Measurements from ENCODE around the gene SDK2. TPM values are rescaled to one million over a fixed set of nuclear protein-coding genes. Genes with fewer than 3 reads are reported as not detected.

Gene SDK2, protein sequence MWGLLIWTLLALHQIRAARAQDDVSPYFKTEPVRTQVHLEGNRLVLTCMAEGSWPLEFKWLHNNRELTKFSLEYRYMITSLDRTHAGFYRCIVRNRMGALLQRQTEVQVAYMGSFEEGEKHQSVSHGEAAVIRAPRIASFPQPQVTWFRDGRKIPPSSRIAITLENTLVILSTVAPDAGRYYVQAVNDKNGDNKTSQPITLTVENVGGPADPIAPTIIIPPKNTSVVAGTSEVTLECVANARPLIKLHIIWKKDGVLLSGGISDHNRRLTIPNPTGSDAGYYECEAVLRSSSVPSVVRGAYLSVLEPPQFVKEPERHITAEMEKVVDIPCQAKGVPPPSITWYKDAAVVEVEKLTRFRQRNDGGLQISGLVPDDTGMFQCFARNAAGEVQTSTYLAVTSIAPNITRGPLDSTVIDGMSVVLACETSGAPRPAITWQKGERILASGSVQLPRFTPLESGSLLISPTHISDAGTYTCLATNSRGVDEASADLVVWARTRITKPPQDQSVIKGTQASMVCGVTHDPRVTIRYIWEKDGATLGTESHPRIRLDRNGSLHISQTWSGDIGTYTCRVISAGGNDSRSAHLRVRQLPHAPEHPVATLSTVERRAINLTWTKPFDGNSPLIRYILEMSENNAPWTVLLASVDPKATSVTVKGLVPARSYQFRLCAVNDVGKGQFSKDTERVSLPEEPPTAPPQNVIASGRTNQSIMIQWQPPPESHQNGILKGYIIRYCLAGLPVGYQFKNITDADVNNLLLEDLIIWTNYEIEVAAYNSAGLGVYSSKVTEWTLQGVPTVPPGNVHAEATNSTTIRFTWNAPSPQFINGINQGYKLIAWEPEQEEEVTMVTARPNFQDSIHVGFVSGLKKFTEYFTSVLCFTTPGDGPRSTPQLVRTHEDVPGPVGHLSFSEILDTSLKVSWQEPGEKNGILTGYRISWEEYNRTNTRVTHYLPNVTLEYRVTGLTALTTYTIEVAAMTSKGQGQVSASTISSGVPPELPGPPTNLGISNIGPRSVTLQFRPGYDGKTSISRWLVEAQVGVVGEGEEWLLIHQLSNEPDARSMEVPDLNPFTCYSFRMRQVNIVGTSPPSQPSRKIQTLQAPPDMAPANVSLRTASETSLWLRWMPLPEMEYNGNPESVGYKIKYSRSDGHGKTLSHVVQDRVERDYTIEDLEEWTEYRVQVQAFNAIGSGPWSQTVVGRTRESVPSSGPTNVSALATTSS (N-terminal part only)
- 3.9 and 4.0 TPM in 2 replicates for total RNA-seq

DNA sequence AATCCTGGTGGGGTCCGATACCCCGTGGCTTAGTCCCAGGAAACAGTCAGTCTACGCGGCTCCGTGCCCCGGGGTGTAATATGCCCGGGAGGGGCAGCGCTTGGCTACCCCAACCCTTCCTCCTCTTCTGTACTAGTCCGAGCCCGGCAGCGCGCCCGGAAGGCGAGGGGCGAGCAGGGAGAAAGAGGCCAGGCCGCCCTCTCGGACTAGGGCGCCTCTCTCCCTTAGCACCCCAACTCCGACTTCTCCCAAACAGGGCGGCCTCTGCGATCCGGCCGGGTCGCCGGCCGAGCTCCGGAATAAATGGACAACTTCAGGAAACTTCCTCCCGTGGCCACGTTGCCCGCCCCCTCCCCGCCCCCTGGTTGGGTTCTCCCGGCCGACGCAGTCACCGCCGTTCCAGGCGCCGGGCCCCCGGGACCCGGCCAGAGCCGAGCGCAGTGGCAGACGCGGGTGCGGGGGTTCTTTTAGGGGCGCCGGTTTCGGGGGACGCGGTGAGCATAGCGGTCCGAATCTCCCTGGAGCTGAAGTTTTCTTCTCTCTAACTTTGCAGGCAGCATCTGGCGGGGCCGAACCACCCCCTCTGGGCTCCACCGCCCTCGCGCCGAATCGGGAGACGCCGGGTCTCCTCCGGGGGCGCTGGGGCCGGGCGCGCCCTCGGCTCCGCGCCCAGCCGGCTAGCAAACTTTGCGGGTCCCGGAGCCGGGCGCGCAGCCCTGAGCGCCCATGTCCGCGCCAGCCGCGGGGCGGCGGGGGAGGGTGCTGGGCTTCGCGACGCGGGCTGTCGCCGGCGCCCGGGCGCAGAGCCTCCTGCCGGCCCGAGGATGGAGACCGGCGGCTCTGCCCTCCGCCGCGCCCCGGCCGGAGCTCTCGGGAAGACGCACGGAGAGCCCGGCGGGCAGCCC, at the start of gene SDK2:
Gene SDK2, minus strand, starts transcription at position 301 of the 905 bp plus-strand sequence. CDS start 357 bp downstream, outside the sequence.
- intact Hi-C loops (cut with micrococcal nuclease), result no loop called here

DNA sequence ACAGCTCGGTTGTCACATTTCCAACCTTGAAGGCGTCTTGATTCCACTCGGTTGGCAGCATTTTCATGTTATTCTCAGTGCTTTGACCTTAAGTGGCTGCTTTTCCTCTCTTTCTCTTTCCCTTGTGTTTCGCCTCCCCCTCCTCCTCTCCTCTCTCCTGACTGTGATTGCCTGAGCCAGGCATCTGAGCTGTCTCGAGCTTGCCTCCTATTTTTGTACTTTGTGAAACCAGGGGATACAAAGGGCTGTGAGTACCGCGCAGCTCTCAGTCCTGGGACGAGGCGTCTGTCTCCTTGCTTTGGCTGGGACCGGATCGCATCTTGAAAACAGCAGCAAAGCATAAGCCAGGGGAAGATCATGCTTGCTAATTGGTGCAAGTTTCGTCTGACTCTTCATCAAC, 48.8 kb upstream of the SDK2 start:
- intact Hi-C loops (cut with micrococcal nuclease), result no loop called here

DNA sequence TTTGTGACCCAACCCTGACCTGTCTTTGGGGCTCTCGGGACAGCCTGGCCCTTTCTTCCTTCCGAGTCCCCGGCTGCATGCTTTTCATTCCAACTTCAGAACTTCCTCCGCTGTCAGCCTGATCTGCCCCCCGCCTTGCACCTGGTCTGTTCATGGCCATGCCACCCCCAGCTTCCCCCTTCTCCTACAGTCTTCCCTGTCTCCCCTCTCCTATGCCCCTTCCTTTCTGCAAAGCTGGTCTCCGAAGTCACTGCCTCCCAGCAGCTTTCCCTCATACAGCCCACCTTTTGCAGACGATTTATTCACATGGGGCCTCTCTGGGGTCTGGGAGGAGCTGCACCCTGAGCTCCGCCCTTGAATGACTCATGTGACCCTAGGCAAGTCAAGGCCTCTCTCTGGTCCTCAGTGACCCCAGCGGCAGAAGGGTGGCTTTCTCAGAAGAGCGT, 47.1 kb upstream of the SDK2 start:
- intact Hi-C loops (cut with micrococcal nuclease), result no loop called here

DNA sequence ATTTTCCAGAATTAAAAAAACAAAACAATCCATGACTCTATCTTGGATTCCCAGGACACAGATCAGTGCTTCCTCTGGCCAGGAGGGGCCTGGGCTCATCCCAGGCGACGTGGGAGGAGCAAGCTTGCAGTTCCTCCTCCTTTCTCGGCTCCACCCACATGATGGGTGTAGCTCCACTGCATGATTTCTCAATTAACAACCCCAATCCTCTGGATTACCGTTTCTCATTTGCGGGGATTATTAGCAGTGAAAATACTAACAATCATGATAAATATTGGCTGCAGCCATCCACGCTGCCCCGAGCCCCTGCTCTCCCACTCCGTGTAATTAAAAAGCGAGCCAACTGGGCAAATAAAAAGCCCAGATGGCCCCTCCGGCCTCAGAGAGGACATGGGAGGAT, 46.4 kb upstream of the SDK2 start:
- intact Hi-C loops (cut with micrococcal nuclease), result no loop called here

DNA sequence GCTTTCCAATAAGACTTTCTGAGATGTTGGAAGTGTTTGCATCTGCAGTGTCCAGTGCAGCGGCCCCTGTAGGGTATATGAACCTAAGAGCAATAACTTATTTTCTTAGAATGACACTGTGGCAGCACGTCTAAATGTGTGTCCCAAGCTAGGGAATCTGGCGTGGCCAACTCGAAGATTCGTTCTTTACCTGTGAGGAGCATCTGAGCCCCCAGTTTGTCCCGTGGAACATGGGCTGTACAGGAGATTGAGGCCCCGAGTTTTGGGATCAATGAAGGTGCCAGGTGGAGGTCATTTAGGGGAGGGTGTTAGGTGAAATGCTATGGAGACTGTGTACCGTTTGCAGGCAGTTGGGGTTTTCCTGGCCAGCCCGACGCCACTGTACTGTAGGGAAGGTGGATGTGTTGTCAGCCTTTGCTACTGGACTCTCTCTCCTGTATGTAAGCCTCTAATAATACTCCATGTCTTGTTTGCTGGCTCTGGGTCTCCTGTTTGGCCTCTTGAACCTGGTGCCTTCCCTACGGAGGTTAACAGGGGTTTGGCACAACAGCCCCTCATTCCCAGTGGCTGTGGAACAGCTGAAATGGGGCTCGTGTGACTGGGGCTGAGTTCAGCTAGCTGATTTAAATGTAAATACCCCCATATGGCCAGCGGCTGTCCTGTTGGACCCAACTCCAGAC, 45.5 kb upstream of the SDK2 start:
- intact Hi-C loops (cut with micrococcal nuclease), result no loop called here

DNA sequence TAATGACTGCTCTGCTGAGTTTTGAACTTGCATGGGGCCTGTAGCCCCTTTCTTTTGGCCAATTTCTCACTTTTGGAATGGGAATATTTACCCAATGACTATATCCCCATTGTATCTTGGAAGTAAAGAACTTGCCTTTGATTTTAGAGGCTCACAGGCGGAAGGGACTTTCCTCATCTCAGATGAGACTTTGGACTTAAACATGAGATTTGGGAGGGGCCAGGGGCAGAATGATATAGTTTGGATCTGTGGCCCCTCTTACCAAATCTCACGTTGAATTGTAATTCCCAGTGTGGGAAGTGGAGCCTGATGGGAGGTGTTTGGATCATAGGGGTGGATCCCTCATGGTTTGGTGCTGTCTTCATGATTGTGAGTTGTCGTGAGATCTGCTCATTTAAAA, 42.7 kb upstream of the SDK2 start:
- intact Hi-C loops (cut with micrococcal nuclease), result no loop called here

DNA sequence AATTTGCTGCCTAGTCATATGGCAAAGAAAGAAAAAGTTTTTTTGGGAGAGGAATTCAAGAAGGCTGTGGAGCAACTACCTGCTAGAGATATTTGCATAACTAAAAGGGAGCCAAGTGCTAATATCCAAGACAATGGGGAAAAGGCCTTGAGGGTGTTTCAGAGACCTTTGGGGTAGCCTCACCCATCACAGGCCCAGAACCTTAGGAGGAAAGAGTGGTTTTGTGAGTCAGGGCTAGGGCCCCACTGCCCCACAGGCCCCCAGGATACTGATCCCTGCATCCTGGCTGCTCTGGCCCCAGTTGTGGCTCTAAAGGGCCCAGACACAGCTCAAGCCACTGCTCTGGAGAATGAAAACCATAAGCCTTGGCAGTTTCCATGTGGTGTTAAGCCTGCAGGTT, 41.9 kb upstream of the SDK2 start:
- intact Hi-C loops (cut with micrococcal nuclease), result no loop called here

DNA sequence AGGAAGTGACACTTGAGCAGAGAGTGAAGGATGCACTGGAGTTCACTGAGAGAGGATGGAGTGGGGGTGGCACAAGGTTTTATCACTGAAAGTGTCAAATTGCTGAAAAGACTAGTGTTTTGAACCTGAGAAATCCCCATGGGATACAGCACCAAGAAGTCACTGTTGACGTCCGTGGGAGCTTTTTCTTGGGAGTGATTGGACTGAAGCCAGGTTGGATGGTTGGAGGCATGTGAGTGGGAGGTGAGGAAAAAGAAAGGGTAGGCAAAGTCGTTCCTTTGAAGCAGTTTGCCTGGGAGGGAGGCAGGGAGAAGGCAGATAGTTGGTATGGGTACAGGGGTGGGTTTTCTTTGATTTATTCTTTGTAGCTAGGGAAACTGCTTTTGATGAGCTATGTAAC, 39.9 kb upstream of the SDK2 start:
- intact Hi-C loops (cut with micrococcal nuclease), result no loop called here

DNA sequence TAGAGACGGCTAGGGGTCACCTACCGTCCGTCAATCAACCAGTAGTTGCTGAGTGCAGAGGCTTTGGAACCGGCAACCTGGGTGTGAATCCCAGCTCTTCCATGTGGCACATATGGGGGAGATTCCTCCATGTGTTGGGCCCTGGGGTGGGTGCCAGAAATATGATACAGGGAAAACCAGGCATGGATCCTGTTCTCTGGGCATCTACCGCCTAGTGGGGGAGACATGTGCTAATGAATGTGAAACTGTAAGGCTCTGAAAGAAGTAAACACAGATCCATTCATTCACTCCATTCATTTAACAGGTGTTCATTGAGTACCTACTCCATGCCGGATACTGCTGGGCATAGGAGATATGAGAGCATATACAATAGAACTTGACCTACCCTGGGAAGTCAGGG, 39.5 kb upstream of the SDK2 start:
- intact Hi-C loops (cut with micrococcal nuclease), result no loop called here

DNA sequence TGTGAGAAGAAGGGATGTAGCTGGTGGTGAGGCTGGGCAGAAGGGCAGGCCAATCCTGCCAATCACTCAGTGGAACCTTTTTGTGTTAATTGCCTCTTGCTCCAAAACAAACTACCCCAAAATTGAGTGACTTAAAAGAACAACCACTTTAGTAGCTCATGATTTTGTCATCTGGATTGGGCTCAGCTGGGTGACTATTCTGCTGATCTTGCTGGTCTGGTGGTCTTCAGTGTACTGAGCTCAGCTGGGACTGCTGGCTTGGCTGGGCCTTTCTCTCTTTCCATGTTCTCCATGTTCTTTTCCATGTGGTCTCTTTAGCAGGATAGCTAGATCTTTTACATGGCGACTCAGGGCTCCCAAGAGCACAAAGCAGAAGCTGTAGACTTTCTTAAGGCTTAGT, 37.7 kb upstream of the SDK2 start:
- intact Hi-C loops (cut with micrococcal nuclease), result no loop called here

DNA sequence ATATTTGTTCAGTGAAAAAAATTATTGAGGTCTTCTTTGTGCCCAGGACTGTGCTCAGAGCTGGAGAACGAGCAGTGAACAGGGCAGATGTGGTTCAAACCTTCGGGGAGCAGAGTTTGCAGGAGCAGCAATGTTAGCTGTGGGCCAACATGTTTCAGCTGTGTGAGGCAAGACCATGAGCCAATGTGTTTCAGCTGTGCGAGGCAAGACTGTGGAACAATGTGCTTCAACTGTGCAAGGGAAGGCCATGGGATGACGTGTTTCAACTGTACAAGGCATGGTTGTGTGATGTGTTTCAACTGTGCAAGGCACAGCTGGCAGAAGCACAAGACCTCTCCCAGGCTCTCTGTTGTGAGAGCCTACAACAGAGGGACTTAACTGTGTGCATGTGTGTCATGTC, 35.2 kb upstream of the SDK2 start:
- intact Hi-C loops (cut with micrococcal nuclease), result no loop called here

DNA sequence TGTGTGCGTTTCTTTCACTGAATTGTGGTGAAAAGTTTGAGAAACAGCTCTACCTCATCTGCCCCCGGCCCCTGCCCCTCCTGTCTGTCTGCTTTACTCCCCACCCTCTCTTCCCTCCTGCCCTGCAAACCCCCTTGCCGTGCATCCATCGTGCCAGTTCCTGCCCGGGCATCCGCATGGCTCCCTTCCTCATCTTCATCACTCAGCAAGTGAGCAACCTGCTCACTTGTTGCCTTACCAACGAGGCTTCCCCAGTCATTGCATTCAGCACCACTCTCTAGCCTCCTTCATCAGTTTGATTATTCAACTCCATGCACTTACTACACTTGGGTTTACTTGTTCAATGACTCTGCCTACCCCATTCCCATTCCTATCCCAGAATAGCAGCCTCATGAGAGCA, 34.8 kb upstream of the SDK2 start:
- intact Hi-C loops (cut with micrococcal nuclease), result no loop called here

DNA sequence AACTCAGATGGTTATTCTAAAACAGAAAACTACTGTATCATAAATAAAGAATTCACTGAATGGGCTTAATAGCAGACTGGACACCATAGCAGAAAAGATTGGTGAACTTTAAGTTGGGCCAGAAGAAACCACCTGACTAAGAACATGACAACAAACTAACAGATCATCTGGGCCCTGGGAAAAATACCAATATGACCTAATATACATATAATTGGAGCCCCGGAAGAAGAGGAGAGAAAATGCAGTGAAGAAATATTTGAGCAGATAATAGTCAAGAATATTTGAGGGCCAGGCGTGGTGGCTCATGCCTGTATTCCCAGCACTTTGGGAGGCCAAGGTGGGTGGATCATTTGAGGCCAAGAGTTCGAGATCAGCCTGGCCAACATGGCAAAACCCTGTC, 25.5 kb upstream of the SDK2 start:
- intact Hi-C loops (cut with micrococcal nuclease), result no loop called here

DNA sequence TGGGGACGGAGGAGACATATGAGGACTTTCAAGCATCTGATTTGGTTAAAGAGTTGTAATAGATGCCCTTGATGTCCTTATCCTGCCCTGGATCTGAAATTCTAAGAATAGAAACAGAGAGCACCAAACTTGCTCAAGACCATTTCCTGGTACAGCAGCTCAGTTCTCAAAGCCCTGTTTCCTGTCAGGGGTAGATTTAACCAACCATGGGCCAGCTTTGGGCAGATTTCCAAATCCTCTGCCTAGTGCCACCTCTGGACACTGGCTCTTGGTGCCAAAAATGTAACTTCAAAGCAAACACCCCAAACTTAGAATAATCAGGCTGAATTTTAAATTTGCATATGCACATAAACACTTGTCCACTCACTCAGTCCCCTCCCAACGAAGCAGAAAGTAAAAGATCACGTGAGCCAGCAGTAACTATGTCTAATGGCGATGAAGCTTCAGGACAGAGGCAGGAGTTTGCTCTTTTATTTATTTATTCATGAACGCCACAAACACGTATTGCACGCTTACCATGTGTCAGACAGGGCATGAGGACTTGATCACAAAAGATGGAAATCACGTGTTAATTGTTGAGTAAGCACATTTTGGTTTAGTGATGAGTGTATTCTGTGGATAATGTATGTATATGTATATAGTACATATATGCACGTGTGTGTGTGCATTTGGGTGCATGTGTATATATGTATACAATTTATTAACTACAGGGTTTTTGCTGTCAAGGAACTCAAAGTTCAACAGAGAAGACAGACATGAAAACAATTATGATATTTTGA, 23.1 kb upstream of the SDK2 start:
- intact Hi-C loops (cut with micrococcal nuclease), result loop anchor here (2.0 kb wide), 1 partner anchor 25 kb away; no protein-coding TSS in a partner anchor

DNA sequence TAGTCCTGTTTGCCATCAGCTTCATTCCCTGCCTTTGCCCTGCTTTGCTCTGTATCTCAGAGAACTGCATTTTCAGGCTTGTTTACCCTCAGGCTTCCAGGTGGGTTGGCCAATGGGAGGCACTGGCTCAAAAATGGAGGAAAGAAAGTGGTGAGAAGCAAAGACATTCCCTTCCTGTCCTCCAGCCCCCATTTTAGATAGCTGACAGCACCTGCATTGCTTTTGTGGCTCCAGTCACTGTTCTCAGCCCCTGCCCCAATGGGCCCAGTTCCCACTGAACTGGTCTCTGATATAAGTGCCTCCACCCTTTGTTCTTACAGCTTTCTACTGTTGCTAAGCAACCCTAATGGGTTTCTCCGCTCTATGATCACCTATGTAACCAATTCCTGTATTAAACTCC, 19.4 kb upstream of the SDK2 start:
- intact Hi-C loops (cut with micrococcal nuclease), result no loop called here

DNA sequence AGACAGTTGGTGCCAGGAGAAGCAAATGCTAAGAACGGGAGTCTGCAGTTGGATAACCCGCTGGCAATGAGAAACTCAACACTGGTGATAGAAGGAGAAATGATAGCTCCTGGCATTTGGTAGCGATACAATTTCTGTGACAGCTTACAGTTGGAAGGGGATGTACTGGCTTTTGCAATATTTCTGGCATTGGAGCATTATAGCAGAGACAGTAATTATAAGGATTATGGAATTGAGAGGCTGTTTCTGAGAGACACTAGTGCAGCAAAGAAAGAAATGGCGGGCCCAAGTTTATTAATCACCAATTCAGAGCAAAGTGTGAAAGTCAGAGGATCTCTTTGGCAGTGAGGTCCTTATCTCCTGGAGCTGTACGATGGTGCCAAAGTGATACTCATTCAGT, 16.1 kb upstream of the SDK2 start:
- intact Hi-C loops (cut with micrococcal nuclease), result no loop called here

DNA sequence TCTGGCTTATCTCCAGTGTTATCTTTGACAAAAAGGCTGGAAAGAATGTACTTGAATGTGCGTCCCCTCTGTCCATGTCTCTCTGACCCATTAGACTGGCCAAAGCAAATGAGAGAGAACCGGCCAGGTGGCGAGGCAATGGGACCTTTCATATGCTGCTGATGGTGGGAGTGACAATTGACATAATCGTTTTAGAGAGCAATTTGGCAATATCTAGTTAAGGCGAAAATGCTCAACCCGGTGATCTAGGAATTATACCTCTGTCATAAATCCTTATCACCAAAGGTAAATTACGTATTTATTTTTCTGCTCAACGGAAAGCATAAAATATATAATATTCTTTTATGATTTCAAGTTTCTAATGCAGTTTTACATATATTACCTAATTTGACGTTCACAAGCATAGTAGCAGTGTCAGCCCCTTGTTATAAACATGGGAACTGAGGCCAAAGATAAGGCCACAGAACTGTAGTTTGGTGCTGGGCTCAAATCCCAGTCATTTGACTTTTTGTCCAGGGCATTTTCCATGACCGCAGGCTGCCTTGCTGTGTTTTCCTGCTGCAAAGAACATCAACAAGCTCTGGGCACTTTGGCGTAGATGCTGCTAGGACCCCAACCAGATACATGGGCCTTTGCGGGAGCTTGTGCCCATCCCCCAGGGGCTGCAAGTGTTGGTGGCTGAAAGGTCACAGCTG, 14.7 kb upstream of the SDK2 start:
- intact Hi-C loops (cut with micrococcal nuclease), result no loop called here

DNA sequence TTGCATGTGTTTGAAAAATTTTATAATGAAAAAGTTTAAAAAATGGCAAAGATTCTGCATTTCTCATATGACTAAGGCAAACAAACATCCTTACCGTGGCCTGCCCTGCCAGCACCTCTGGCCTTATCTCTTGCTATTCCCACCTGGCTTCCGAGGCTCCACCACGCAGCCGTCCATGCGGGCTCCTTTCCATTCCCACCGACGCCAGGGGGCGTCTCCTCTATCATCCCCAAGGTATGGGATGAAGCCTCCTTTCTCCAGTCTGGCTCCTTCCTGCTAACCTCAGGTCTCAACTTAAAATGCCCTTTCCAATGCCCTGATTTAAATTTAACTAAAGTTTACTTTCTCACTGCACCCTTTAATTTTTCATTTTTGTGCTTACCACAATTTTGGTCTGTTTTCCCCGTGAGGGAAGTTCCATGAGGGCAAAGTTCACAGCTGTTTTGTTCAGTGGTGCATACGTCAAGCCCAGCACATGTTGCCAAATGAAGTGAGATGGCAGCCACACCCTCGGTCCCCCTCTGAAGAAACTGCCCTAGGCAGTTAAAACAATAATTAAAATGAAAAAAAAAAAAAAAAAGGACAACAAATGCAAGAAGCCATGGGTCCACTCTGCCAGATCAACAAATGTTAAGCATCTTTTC, 13.3 kb upstream of the SDK2 start:
- intact Hi-C loops (cut with micrococcal nuclease), result no loop called here
